Natural killer cell (primary cell): ENCODE data around the gene SLC22A23. TPM values are rescaled to one million over a fixed set of nuclear protein-coding genes. Genes with fewer than 3 reads are reported as not detected.

Experiments used
- ATAC-seq, 3 donors: fragments of 150-1000 bp in 2 of 3; fragments of 200-7000 bp in 1 of 3; cut with Tn5 transposase; 1 replicate in 1 of 3; 2 replicates in 2 of 3; pipeline ENCODE4 v1.10.0; 2021; ENCODE audit warnings: mild to moderate bottlenecking in 2 of 3, moderate library complexity in 2 of 3
- DNase-seq, 2 donors: peaks; one replicate each; pipeline versions ENCODE4 v3.0.0 to v3.0.0-alpha.2; 2013 to 2021; ENCODE audit warnings: mixed read lengths in 1 of 2
- H3K27ac ChIP-seq: one replicate; pipeline ENCODE4 v1.5.1; 2013; ENCODE audit warnings: mild to moderate bottlenecking, low read length
- H3K27me3 ChIP-seq: one replicate; pipeline ENCODE4 v1.6.1; 2013; ENCODE audit warnings: low read length; ENCODE audit not compliant: control insufficient read depth, insufficient read depth
- H3K36me3 ChIP-seq: one replicate; pipeline ENCODE4 v1.6.1; 2013; ENCODE audit warnings: low read length; ENCODE audit not compliant: control insufficient read depth, insufficient read depth
- H3K4me1 ChIP-seq: one replicate; pipeline ENCODE4 v1.6.1; 2013; ENCODE audit warnings: low read length; ENCODE audit not compliant: control insufficient read depth, insufficient read depth
- H3K4me3 ChIP-seq: one replicate; pipeline ENCODE4 v1.5.1; 2013; ENCODE audit warnings: low read length
- H3K9me3 ChIP-seq: one replicate; pipeline ENCODE4 v1.6.1; 2013; ENCODE audit warnings: low read length; ENCODE audit not compliant: control insufficient read depth, insufficient read depth
- H3K27ac Mint-ChIP-seq, 2 donors: one replicate each; pipeline ENCODE4 v1.8.0; 2022; ENCODE audit warnings: mild to moderate bottlenecking in 2 of 2, mixed read lengths in 2 of 2, moderate library complexity in 1 of 2
- H3K27me3 Mint-ChIP-seq, 2 donors: one replicate each; pipeline ENCODE4 v1.8.0; 2022; ENCODE audit warnings: low read depth in 2 of 2, mixed read lengths in 2 of 2
- H3K36me3 Mint-ChIP-seq: one replicate; pipeline ENCODE4 v1.8.0; 2022; ENCODE audit warnings: mixed read lengths
- H3K4me1 Mint-ChIP-seq, 2 donors: one replicate each; pipeline ENCODE4 v1.8.0; 2022; ENCODE audit warnings: mixed read lengths in 2 of 2
- H3K4me3 Mint-ChIP-seq: one replicate; pipeline ENCODE4 v1.8.0; 2022; ENCODE audit warnings: mild to moderate bottlenecking, moderate library complexity, mixed read lengths
- H3K9me3 Mint-ChIP-seq, 2 donors: one replicate each; pipeline ENCODE4 v1.8.0; 2022; ENCODE audit warnings: mixed read lengths in 2 of 2
- CTCF ChIP-seq: fragments of 200-600 bp; IDR thresholded peaks from one replicate; pipeline ENCODE4 v1.8.0; 2022; ENCODE audit warnings: antibody characterized with exemption
- WGBS: methylation state at CpG from one replicate; pipeline ENCODE4 v1.1.7; 2013; ENCODE audit warnings: missing lambda C conversion rate; ENCODE audit not compliant: insufficient coverage; 5-methylcytosine and 5-hydroxymethylcytosine counted together
- intact Hi-C: fragments of 100-400 bp; cut with micrococcal nuclease; formaldehyde crosslinking; loops from one replicate; pipeline ENCODE4 v1.14.2; 2022
- total RNA-seq, 4 donors: library from RNA; stranded (reverse); fragments of 120-200 nt in 1 of 4; gene quantifications; one replicate each; pipeline versions ENCODE4 v1.2.3 to v1.2.4, GENCODE V29; 2013 to 2022

Gene SLC22A23
- total RNA-seq, 3 donors from 2014 or later (not counting 1 experiment from before 2014, with no cell fraction given) = 0.24 to 0.79 (median 0.38) TPM

- intact Hi-C loops = no loop called here
- 90% methylated on average over 18 of the region's 18 CpGs for WGBS
- H3K27me3 Mint-ChIP-seq = peaks cover 16 to 21% of the 10 kb centered on the region in 2 donors
- no peaks in the 10 kb centered on the region for H3K4me1 ChIP-seq
- no peaks in the 10 kb centered on the region for H3K36me3 ChIP-seq
- TF ChIP-seq CTCF = no peak
- H3K27ac Mint-ChIP-seq = no peak overlapping the region
- H3K9me3 Mint-ChIP-seq = no peaks in the 10 kb centered on the region
- no peaks in the 10 kb centered on the region for H3K27me3 ChIP-seq
- no peak overlapping the region for H3K4me3 ChIP-seq
- H3K4me3 Mint-ChIP-seq = no peak overlapping the region
- H3K9me3 ChIP-seq = no peaks in the 10 kb centered on the region
- DNase-seq (no peak), ATAC-seq (no peak)
- H3K4me1 Mint-ChIP-seq = no peaks in the 10 kb centered on the region
- H3K36me3 Mint-ChIP-seq = no peaks in the 10 kb centered on the region
- H3K27ac ChIP-seq = no peak overlapping the region
Measured at GRCh38 chr6:3444276-3445088, 12.4 kb downstream of the SLC22A23 start.

- Histone ChIP-seq H3K36me3 (no peaks in the 10 kb centered on the region), H3K4me1 (no peaks in the 10 kb centered on the region), H3K9me3 (no peaks in the 10 kb centered on the region), H3K27ac (no peak overlapping the region), H3K27me3 (no peaks in the 10 kb centered on the region), H3K4me3 (no peak overlapping the region)
- 70% methylated on average over 3 of the region's 3 CpGs for WGBS
- H3K9me3 Mint-ChIP-seq = no peaks in the 10 kb centered on the region
- no peak for ATAC-seq
- no peak overlapping the region for H3K4me3 Mint-ChIP-seq
- no peaks in the 10 kb centered on the region for H3K4me1 Mint-ChIP-seq
- TF ChIP-seq CTCF = no peak
- peaks cover 5 to 14% of the 10 kb centered on the region in 2 donors for H3K27me3 Mint-ChIP-seq
- no peak overlapping the region for H3K27ac Mint-ChIP-seq
- DNase-seq = no peak
- intact Hi-C loops = no loop called here
- no peaks in the 10 kb centered on the region for H3K36me3 Mint-ChIP-seq
Measured at GRCh38 chr6:3443221-3443515, 13.7 kb downstream of the SLC22A23 start.

- no peaks in the 10 kb centered on the region for H3K4me1 ChIP-seq
- H3K27me3 Mint-ChIP-seq = peaks cover 5 to 14% of the 10 kb centered on the region in 2 donors
- H3K27me3 ChIP-seq = no peaks in the 10 kb centered on the region
- no peak for DNase-seq
- H3K9me3 ChIP-seq = no peaks in the 10 kb centered on the region
- H3K4me1 Mint-ChIP-seq = no peaks in the 10 kb centered on the region
- H3K27ac ChIP-seq = no peak overlapping the region
- no peaks in the 10 kb centered on the region for H3K36me3 Mint-ChIP-seq
- no peak for ATAC-seq
- TF ChIP-seq CTCF = no peak
- H3K27ac Mint-ChIP-seq = no peak overlapping the region
- H3K36me3 ChIP-seq = no peaks in the 10 kb centered on the region
- H3K4me3 ChIP-seq = no peak overlapping the region
- H3K9me3 Mint-ChIP-seq = no peaks in the 10 kb centered on the region
- WGBS = 79% methylated on average over 8 of the region's 8 CpGs
- intact Hi-C loops = no loop called here
- H3K4me3 Mint-ChIP-seq = no peak overlapping the region
Measured at GRCh38 chr6:3442431-3443220, 14.2 kb downstream of the SLC22A23 start.
